GM21737 (cell line): Measurements from ENCODE around the gene H2BK1.

Source experiments
- ATAC-seq: cut with Tn5 transposase; IDR thresholded peaks from one replicate; pipeline ENCODE4 v1.9.1; 2021; ENCODE audit warnings: mild to moderate bottlenecking, moderate library complexity; ENCODE audit not compliant: unreplicated experiment

Gene H2BK1

GRCh38 chr7:151179946-151180345 is 30.3 kb downstream of the H2BK1 start:
- ATAC-seq, result no peak

GRCh38 chr7:151179287-151179860 is 30.9 kb downstream of the H2BK1 start:
- no peak for ATAC-seq

- no peak for ATAC-seq
Observed at GRCh38 chr7:151178831-151179230, 31.5 kb downstream of the H2BK1 start.

- no peak for ATAC-seq
Observed at GRCh38 chr7:151178236-151178635, 32.1 kb downstream of the H2BK1 start.

GRCh38 chr7:151177310-151177709 is 33.0 kb downstream of the H2BK1 start:
- ATAC-seq, result no peak

GRCh38 chr7:151176401-151176800 is 33.9 kb downstream of the H2BK1 start:
- ATAC-seq, result no peak

GRCh38 chr7:151175793-151176311 is 34.4 kb downstream of the H2BK1 start:
- ATAC-seq, result no peak

- no peak for ATAC-seq
Observed at GRCh38 chr7:151175047-151175792, 35.1 kb downstream of the H2BK1 start.

GRCh38 chr7:151174246-151175046 is 35.8 kb downstream of the H2BK1 start:
- no peak for ATAC-seq

- no peak for ATAC-seq
Observed at GRCh38 chr7:151173386-151174245, 36.7 kb downstream of the H2BK1 start.

GRCh38 chr7:151172273-151173141 is 37.8 kb downstream of the H2BK1 start:
- ATAC-seq, result peak; percentile 76

GRCh38 chr7:151168787-151169162 is 41.5 kb downstream of the H2BK1 start:
- ATAC-seq, result no peak

- no peak for ATAC-seq
Observed at GRCh38 chr7:151168003-151168786, 42.1 kb downstream of the H2BK1 start.

GRCh38 chr7:151167197-151167961 is 42.9 kb downstream of the H2BK1 start, which contains the start of gene GBX1:
Gene GBX1 (minus strand): TSS chr7:151167694. CDS start chr7:151167548, 146 bp downstream.
- ATAC-seq, result no peak

GRCh38 chr7:151166629-151167196 is 43.6 kb downstream of the H2BK1 start:
- no peak for ATAC-seq

GRCh38 chr7:151161757-151162156 is 48.5 kb downstream of the H2BK1 start:
- ATAC-seq, result no peak
